ENCODE data around the gene TEX10. TPM values are rescaled to one million over a fixed set of nuclear protein-coding genes. Genes with fewer than 3 reads are reported as not detected.

The TEX10 gene
- total and polyA plus RNA-seq, 2 donors = 13.6 to 35.0 TPM

GRCh38 chr9:100267211-100267610 lies 85.5 kb downstream of the TEX10 start:
- no peaks in the 10 kb centered on the region for H3K27me3 ChIP-seq (ENCODE audit: control insufficient read depth in 2 of 2, insufficient read depth in 1 of 2, low read length in 1 of 2)
- DNase-seq (ENCODE audit: low read depth in 6 of 9, low spot score in 9 of 9) = no peak
- H3K27ac ChIP-seq (ENCODE audit: low read depth in 1 of 2, low read length in 1 of 2) = no peak overlapping the region
- no peak overlapping the region for H3K4me3 ChIP-seq (ENCODE audit: low read length in 2 of 2)
- H3K36me3 ChIP-seq (ENCODE audit: control insufficient read depth in 2 of 2, insufficient read depth in 2 of 2, low read length in 1 of 2) = peaks cover 0 to 12% of the 10 kb centered on the region in 2 donors
- no peaks in the 10 kb centered on the region for H3K9me3 ChIP-seq (ENCODE audit: control insufficient read depth in 2 of 2, insufficient read depth in 1 of 2, low read length in 1 of 2)
- no peaks in the 10 kb centered on the region for H3K4me1 ChIP-seq (ENCODE audit: control insufficient read depth in 2 of 2, insufficient read depth in 2 of 2, low read length in 2 of 2)
- 98% methylated on average over 3 of the region's 3 CpGs for WGBS

Other genes starting within 250 kb of the TEX10 start
- 9.2 TPM for gene MSANTD3, start 74.2 kb upstream of the TEX10 start, total RNA-seq
- gene MSANTD3, start 74.2 kb upstream of the TEX10 start, polyA plus RNA-seq = 16.8 TPM
- gene TMEFF1, start 120.2 kb upstream of the TEX10 start, total RNA-seq = 1.4 TPM
- gene TMEFF1, start 120.2 kb upstream of the TEX10 start, polyA plus RNA-seq = 0.02 TPM
- 0.38 TPM for gene CAVIN4, start 225.1 kb upstream of the TEX10 start, total RNA-seq
- gene CAVIN4, start 225.1 kb upstream of the TEX10 start, polyA plus RNA-seq = 0.23 TPM

Measured in thymus (tissue), 11 donors.